NCI-H2196 treated with DMSO at 0.1 percent for 48 hours (cell line): ENCODE results near the gene SLC10A2.
"Not testable (repeated sequence)": the region's sequence is repeated elsewhere in the genome, so short reads cannot be mapped to it uniquely, and the experiment has no call there.

Source experiments
- DNase-seq: peaks from one replicate; lab custom pipeline; 2025; ENCODE audit not compliant: unreplicated experiment; lab: John Stamatoyannopoulos, UW

SLC10A2 gene, protein sequence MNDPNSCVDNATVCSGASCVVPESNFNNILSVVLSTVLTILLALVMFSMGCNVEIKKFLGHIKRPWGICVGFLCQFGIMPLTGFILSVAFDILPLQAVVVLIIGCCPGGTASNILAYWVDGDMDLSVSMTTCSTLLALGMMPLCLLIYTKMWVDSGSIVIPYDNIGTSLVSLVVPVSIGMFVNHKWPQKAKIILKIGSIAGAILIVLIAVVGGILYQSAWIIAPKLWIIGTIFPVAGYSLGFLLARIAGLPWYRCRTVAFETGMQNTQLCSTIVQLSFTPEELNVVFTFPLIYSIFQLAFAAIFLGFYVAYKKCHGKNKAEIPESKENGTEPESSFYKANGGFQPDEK

DNA sequence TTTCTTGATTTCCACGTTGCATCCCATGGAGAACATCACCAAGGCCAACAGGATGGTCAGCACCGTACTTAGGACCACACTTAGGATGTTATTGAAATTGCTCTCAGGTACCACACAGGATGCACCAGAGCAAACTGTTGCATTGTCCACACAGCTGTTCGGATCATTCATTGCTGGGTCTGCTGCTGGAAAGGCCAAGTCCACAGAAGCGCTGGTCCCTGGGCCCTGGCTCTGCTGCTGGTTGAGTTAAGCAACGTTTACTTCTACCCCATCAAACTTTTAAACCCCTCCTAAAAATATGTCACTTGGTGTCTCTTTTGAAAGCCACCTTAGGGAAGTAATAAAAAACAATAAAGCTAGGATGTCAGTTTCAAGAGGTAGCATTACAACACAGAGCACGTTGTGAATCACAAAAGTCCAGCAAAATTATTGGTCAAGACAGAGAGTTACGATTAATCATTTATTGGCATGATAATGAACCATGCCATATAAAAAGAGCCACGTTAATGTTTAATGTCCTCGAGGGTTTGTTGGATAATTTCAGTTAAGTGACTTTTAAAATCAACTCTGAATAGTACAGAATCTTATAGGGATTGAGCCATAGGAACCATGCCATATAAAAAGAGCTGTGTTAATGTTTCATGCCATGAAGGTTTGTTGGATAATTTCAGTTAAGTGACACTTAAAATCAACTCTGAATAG lies at the start of gene SLC10A2:
TSS of gene SLC10A2 (minus strand) at position 339 of the 702 bp plus-strand sequence. CDS start at position 171, 168 bp downstream.
- no peak for DNase-seq

DNA sequence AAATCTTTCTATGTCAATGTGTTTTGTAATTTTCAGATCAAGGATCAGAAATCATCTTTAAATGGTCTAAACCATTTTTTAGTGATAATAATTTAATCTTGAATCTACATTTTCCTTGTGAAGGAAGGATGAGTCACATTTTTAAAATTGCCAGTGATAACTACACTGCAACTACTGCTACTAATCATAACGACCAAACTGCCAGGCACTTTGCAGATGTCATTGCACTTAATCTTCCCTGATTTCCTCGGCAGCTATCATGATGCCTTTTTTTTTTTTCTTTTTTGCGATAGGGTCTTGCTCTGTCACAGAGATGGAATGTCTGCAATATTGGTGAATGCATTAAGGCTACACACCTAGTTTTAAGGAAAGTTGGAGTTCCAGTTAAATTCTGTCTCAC lies 41.4 kb upstream of the SLC10A2 start:
- DNase-seq = no peak

DNA sequence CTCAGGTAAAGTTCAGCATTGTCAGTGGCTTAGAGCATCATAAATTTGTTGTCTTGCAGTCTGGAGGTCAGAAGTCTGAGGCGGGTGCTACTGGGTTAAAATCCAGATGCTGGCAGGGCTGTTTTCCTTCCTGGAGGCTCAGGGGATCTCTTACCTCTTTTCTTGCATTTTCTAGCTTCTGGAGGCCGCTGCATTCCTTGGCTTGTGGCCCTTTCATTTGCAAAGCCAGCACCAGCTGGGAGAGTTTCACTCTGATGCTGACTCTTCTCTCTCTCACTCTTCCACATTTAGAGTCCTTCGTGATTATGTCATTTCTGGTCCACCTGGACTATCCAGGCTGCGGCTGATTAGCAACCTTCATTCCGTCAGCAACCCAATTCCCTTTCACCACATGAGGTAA lies 38.1 kb upstream of the SLC10A2 start:
- no peak for DNase-seq

DNA sequence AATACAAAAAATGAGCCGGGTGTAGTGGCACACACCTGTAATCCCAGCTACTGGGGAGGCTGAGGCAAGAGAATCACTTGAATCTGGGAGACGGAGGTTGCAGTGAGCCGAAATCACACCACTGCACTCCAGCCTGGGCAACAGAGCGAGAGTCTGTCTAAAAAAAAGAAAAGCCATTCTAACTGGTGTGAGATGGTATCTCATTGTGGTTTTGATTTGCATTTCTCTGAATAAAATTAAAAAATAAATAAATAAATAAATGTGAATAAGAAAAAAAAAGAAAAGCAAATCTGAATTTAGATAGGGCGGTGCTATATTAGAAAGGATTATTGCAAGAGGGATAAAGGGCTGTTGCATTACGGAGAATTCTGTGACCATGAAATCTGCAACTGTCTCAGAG lies 37.2 kb upstream of the SLC10A2 start:
- DNase-seq = not testable (repeated sequence)

DNA sequence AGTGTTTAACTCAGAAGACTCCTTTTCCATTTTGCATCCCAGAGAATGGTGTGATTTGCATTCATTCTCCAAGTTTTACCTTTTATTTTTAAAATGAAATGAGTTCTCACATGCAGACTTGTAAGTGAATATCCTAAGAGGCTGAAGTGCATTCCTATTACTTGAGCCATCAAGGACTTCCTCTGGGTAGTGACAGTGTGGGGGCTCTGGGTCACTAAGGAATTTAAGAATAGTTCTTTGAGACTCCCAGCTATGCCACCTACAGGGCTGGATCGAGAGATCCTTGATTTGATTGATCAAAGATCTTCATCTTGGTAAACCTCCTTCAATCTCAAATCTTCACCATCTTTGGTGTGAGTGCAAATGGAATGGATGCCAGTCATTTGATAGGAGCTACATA lies 36.3 kb upstream of the SLC10A2 start:
- DNase-seq = no peak

DNA sequence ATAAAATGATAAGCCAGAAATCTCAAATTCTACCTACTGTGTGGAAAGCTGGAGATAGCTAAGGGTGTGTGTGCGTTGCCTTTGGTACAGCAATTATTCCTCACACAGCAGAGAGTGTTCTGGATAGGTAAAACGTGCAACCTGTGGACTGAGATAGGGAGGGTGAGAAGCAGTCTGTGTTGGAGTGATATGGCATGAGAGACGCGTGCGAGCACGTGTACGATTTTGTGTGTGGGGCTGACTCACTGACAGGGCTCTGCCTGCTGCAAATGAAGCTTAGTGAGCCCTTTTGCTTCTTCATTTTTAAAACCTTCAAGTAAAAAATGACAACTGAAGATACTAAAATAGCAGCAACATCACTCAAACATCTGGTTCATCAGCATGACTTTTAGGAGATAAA lies 35.7 kb upstream of the SLC10A2 start:
- no peak for DNase-seq

DNA sequence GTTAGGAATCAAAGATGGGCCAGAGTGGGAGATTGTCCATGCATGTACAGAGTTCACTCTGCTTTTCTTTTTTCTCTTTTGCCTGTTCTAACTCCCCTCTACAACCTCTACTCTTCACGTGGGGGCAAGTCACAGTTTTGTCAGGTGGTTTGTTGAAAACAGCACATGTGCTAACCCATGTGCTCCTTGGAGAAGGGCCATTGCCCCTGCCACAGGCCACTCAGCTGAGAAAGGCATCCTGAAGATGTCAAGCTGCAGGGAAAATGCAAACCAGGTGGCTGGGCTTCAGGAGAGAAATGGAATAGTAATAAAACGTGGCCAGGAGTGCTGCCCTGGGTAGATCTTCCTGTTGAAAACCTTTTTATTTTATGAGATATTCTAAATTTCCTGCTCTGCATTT lies 35.3 kb upstream of the SLC10A2 start:
- no peak for DNase-seq

DNA sequence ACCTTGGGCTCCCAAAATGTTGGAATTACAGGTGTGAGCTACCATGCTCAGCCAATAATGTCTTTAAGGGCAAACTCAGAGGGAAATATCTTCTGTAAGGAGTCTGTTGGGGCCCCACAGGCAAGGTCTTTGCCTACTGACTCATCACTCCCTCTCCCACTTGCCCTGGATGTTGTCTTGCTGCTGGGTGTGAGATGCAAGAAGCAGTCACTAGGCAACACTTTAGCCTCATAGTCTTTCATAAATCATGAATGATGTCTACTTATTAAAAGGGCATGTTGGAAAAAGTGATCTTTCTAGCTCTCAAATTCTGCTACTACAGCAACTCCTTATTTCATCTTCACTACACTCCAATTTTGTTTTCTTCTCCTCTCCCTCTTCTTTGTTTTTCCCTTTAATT lies 34.6 kb upstream of the SLC10A2 start:
- no peak for DNase-seq

DNA sequence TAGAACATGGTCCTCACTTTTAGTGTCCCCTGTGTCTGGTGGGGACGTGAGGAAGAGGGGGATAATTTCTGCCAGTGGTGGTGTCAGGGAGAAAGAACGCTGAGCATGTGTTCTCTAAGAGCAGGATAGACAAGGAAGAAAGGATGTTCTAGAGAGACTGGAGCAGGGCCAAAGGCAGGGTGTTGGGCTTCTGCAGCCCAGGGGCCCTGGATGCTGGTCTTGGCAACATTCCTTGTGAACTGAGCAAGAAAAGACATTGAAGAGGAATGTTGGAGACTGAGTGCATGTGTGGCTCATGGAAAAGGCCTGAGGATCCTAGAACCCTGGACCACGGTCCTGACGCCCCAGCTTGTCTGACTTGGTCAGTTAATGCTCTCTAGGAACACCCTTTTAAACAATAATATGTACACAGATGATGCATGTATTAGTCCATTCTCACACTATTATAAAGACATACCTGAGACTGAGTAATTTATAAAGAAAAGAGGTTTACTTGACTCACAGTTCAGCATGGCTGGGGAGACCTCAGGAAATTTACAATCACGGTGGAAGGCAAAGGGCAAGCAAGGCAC lies 33.6 kb upstream of the SLC10A2 start:
- DNase-seq = no peak

DNA sequence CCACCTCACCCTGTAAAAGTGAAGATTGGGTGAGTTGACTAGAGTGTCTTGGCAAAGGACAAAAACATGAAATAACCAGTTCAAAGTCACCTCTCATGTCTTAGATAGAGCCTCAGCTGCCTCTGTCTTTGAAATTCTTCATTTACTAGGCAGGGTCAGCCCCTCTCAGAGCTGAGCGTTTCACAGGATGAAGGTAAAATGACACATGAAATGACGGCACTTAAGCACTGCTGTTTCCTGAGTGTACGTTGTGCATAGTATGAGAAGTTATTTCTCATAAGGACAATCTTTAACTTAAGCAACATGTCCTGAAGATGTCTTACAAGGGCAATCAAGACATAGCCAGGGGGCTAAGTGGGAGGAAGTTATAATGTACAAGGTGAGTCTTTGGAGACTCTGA lies 32.3 kb upstream of the SLC10A2 start:
- no peak for DNase-seq

DNA sequence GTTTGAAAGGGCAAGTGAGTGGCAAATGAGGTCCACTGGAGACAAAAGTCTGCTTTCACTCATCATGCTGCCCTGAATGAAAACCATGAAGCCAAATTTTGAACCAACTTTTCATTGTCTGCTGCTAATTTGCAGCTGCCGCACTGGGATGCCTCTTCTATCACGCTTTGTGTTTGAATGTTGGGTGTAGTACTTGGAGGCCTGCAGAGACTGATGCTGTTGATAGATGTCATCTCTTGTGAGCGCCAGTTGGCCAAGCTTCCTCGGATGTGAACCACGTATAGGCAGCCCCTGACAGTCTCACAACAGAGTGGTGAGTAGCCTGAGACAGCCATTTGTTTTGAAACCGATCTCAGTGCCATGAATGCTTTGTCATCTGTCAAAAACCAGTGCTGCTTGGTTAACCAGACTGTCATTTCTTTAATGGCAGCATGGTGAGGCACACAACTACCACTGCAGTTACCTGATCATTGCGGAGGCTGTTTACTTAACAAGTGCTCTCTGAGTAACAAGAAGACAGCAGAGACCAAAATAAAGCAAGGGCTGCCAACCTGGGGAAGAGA lies 31.2 kb upstream of the SLC10A2 start:
- no peak for DNase-seq

DNA sequence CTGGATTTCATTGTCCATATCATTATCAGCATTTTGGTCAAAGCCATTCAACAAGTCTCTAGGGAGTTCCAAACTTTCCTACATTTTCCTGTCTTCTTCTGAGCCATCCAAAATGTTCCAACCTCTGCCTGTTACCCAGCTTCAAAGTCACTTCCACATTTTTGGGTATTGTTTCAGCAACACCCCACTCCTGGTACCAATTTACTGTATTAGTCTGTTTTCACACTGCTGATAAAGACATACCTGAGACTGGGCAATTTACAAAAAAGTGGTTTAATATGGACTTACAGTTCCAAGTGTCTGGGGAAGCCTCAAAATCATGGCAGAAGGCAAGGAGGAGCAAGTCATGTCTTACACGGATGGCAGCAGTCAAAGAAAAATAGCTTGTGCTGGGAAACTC lies 27.4 kb upstream of the SLC10A2 start:
- DNase-seq = not testable (repeated sequence)

DNA sequence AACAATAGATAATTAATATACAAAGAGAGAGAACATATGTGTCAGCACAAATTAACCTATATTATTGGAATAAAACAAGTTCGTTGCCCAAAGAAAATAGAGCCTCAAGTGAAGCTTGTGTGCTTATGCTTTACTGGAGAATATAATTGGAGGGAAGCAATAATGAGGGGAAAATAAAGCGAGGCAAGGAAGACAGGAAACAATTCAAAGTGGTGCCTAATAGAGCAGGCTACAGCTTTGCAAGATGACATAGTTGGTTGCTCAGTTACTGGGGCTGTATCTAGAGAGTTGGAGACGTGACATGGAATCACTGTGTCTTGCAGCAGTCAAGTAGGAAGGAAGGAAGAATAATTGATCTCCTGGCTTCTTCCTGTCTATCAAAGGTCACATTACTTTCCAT lies 21.1 kb upstream of the SLC10A2 start:
- DNase-seq = no peak

DNA sequence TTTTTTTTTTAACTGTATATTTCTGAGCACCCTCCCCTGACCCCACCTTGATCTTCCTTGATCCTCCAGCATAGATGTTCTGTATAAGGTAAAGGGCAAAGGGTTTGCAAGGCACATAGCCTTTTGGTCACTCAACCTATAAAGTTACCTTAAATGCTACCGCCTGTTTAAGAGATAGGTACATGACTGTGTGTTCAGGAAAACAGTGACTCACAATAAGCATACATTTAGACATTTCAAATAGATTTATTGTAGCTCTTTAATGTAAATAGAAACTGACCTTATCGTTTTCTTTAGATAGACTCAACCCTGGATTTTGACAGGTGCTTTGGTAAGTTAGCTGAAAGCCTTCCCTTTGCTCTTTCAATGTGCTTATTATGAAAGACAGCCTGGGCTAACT lies 15.2 kb upstream of the SLC10A2 start:
- no peak for DNase-seq

DNA sequence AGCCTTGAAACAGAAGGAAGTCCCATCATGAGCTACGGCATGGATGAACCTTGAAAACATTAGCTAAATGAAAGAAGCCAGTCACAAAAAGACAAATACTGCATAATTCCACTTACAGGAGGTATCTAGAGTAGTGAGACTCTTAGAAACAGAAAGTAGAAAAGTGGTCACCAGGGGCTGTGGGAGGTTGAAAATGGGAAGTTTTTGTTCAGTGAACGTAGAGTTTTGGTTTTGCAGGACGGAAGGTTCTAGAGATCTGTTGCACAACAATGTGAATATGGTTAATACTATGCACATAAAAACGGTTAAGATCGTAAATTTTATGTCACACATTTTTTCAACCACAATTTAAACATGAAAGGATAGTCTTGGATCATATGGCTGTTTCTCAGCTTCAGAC lies 11.9 kb upstream of the SLC10A2 start:
- no peak for DNase-seq

DNA sequence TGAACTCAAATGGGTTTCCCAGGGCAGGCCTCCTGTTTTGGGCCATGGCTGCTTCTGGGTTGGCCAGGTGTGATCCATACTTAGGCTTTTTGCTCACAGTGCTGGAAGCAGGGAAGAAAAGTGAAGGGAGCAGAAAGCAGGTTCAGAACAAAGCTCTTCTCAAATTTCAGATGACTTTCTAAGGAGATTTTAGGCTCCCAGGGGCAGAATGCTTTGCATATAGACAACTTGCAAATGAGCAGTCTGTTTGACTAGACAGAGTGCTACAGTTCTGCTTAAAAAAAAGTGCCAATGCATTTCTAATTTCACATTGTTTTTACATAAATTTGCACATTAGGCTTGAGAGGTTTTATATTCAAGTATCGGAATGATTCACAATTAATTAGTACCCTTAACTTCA lies 2.6 kb upstream of the SLC10A2 start:
- DNase-seq = no peak

DNA sequence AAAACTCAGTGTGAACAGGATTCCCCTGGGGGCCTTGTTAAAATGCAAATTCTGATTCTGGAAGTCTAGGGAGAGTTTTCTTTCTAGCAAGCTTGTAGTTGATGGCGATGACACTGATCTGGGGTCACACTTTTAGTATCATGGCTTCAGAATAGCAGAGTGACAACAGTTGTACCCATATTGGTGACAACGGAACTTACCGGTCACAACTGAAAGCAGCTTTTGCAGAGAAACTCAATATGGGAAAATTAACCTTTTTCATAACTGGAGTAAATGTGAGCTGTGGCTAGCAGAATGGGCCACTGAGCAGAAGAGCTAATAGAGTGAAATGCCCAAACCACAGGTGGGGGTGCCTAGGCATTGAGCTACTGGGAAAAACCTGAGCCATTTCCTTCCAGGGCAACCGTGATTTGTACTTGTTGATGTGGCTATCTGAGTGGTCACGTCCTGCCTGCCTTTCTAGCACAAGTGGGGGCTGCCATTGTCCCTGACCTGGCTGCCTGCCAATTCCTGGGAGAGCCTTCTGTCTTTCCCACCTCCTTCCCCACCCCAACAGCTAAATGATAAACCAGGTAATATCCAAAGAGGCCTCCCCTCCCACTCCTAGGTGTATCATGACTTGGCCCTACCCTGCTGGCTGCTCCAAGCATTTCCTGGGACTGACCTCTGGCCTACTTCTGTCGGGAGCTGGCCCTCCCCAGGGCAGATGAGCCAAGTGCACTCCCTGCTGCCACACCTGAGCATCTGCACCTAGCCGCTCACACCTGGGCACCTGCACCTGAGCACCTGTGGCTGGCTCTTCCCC lies 1.7 kb upstream of the SLC10A2 start:
- DNase-seq = no peak

DNA sequence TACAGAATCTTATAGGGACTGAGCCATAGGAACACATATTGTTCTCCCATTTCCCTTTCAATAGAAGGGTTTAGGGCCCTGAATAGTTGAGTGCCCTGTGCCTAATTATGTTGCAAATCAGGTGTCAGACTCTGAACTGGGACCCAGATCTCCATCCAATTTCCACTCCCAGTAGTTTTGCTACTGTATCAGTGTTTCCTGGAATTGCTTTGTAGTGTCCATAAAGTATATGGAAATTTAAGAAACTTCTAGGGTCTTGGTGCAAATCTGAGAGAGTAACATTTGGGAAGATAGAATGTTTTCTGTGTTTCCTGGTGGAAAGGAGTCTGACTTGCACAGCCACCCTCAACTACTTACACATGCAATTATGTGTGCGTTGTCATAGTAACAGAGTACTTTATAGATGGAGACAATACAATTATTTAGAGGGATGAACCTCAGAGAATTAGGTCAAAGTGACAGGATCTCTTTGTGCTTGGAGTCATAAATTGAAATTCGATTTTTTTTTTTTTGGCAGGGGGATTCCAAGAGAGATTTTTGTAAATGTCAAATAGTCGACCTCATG lies 646 bp upstream of the SLC10A2 start:
- DNase-seq = no peak

DNA sequence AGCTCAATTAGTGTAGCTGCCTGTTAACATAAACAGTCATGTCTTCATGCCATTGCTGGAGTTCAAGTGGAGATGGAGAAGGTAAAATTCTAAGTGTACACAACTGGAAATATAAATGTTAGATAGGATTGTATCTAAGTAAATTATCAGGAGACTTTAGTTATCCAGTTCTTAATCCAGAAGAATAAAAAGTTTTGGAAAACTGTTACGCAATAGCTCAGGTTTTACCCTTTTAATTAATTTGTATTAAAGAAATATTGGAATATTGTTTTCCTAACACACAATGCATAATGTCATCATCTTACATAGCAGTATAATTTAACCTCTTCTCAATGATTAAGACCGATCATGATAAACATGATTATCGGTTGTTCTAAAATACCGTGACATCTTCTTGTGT lies 2.8 kb downstream of the SLC10A2 start:
- DNase-seq = no peak

DNA sequence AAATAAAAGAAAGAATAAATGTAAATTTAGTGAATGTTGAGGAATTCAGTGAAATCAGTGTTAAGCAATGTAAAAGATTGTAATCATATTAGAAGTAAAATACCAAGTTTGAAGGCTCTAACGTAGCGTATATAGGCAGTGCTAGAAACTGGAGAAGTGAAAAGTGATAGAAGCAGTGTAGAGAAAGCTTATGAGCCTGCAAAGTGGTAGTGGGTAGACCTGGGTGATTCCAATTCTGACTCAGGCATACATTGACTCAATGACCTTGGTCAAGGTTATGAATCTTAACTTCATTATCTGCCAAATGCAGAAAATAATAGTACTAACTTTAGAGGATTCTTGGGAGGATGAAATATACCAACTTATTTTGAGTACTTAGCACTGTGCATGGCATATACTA lies 4.1 kb downstream of the SLC10A2 start:
- DNase-seq = no peak

DNA sequence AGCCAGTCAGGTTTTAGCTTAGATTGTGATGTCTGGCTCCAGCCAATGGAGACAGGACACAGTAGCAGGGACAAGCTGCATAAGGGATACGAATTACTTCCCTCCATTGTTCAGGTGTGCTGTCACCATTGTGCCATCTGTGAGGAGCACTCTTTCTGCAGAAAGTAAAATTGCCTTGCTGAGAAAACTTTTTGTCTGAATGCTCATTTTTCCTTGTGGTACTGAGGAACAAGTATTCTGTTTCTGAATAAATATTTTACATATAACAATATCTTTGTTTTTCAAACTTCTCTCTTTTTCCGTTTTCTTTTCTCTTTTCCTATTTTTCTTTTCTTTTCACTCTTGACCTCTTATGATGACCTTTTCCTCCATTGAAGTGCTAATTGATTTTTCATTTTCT lies 10.2 kb downstream of the SLC10A2 start:
- no peak for DNase-seq
